ENCODE results near the gene LHFPL3. TPM values are rescaled to one million over a fixed set of nuclear protein-coding genes. Genes with fewer than 3 reads are reported as not detected.

The LHFPL3 gene
- total RNA-seq, 1 experiment from 2014 or later = not detected

DNA sequence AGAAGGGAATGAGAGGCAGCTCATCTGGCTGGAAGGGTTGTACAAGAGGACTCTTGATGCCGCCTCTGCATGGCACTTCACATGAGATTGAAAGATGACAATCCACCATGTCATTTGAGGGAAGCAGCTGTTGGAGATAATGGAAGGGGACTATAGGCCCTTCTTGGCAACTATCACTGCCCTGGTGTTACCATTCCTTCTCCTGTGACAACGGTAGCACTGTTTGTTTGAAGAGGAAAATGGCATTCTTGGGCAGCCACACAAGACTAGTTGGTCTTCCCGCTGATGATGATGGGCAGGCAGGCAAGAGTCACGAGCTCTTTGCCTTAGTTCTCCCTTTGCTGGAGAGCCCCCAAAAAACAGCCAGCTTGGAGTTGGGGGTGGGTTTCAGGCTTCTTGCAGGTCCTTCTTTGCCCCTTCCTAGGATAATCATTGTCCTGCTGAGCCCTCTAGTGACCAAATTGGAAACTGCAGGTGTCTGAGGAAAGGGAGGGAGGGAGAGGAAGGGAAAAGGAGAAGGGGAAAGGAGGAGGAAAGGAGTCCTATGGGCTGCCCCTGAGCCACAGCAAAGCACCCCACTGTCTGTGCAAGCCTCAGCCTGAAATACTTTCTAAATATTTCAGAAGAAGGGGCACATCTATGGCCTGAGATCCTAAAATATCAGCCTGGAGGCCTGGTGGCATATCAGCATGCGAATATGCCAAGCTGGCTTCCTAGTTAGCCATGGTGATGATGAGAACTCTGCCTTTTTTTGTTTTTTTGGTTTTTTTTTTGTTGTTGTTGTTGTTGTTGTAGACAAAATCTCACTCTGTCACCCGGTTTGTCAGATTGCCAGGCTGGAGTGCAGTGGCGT, 520.0 kb downstream of the LHFPL3 start:
- Histone ChIP-seq H3K79me1 (ENCODE audit: insufficient read depth, low read depth, low read length, poor library complexity, severe bottlenecking) (no peaks in the 10 kb centered on the region), H2AFZ (ENCODE audit: low read length) (no peak overlapping the region), H3K14ac (ENCODE audit: insufficient read depth, low read length) (no peak overlapping the region), H2BK20ac (ENCODE audit: low read depth, low read length, poor library complexity, severe bottlenecking) (no peak overlapping the region), H4K20me1 (ENCODE audit: control insufficient read depth, insufficient read depth, insufficient read length) (no peaks in the 10 kb centered on the region), H4K91ac (ENCODE audit: insufficient read length, low read depth, low read length) (no peak overlapping the region), H2BK12ac (ENCODE audit: insufficient read length, low read depth, low read length) (no peak overlapping the region), H3K23me2 (ENCODE audit: insufficient read length, low read depth, low read length, poor library complexity, severe bottlenecking) (no peaks in the 10 kb centered on the region), H3K4me1 (ENCODE audit: insufficient read depth, low read length) (no peaks in the 10 kb centered on the region), H3K9ac (ENCODE audit: extremely low read depth, insufficient read length, low read length) (no peak overlapping the region), H3K4me2 (ENCODE audit: insufficient read depth, insufficient read length, low read length) (no peak overlapping the region), H3K56ac (ENCODE audit: insufficient read length, low read depth, low read length) (no peak overlapping the region), H3K79me2 (ENCODE audit: insufficient read depth, low read length) (no peaks in the 10 kb centered on the region), H4K8ac (replicated peaks; ENCODE audit: insufficient read length, low read depth, low read length) (no peak overlapping the region), H2BK15ac (ENCODE audit: low read depth, low read length) (no peak overlapping the region), H3K9me3 (ENCODE audit: control insufficient read depth, low read depth, low read length) (no peaks in the 10 kb centered on the region), H3K23ac (ENCODE audit: insufficient read length, low read depth, low read length) (no peak overlapping the region), H3K4ac (ENCODE audit: low read depth, low read length) (no peak overlapping the region), H2BK120ac (ENCODE audit: low read depth, low read length, poor library complexity, severe bottlenecking) (no peak overlapping the region), H3K18ac (ENCODE audit: insufficient read length, low read depth, low read length) (no peak overlapping the region), H3K27me3 (ENCODE audit: insufficient read depth, low read length) (no peaks in the 10 kb centered on the region), H2BK5ac (ENCODE audit: insufficient read length, low read length) (no peak overlapping the region), H3T11ph (ENCODE audit: low read length) (no peak overlapping the region), H3K27ac (ENCODE audit: insufficient read length, low read depth, low read length) (no peak overlapping the region), H4K5ac (ENCODE audit: insufficient read length, low read depth, low read length) (no peak overlapping the region), H2AK5ac (ENCODE audit: insufficient read length, low read length) (no peak overlapping the region)
- H3K4me1 Mint-ChIP-seq = no peaks in the 10 kb centered on the region
- peak; percentile 79 for DNase-seq
- H3K27me3 Mint-ChIP-seq (ENCODE audit: low read depth) = peaks cover 2% of the 10 kb centered on the region; the same call in 1 of the 2 replicates
- no peaks in the 10 kb centered on the region for H3K9me3 Mint-ChIP-seq
- no peak overlapping the region for H3K4me3 Mint-ChIP-seq
- no CpG with 5 or more reads among the region's 7 CpGs for WGBS (ENCODE audit: extremely low coverage, insufficient read length, low lambda C conversion rate)
- no peaks in the 10 kb centered on the region; a peak in 1 of 7 replicates for H3K36me3 Mint-ChIP-seq (ENCODE audit: insufficient read depth in 1 of 3, low read depth in 3 of 3)
- no peak overlapping the region; a peak in 1 of 7 replicates for H3K27ac Mint-ChIP-seq
- TF ChIP-seq, protein P1, sequence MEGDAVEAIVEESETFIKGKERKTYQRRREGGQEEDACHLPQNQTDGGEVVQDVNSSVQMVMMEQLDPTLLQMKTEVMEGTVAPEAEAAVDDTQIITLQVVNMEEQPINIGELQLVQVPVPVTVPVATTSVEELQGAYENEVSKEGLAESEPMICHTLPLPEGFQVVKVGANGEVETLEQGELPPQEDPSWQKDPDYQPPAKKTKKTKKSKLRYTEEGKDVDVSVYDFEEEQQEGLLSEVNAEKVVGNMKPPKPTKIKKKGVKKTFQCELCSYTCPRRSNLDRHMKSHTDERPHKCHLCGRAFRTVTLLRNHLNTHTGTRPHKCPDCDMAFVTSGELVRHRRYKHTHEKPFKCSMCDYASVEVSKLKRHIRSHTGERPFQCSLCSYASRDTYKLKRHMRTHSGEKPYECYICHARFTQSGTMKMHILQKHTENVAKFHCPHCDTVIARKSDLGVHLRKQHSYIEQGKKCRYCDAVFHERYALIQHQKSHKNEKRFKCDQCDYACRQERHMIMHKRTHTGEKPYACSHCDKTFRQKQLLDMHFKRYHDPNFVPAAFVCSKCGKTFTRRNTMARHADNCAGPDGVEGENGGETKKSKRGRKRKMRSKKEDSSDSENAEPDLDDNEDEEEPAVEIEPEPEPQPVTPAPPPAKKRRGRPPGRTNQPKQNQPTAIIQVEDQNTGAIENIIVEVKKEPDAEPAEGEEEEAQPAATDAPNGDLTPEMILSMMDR (conservative IDR thresholded peaks at IDR 0.05) = peak; percentile 88
